Tibial nerve (tissue), 3 donors: ENCODE data around the gene MEIG1.

ENCODE experiments used
- CTCF ChIP-seq, 5 experiments: fragments of 200-600 bp in 3 of 5; fragments of 450-650 bp in 2 of 5; sonication (generic) in 3 of 5; IDR thresholded peaks; one replicate each; pipeline ENCODE4 v1.5.1; 2016 to 2019; ENCODE audit warnings: antibody characterized with exemption in 5 of 5, mild to moderate bottlenecking in 3 of 5, moderate library complexity in 2 of 5
- POLR2A ChIP-seq, 2 donors: fragments of 450-650 bp; IDR thresholded peaks; one replicate each; pipeline ENCODE4 v1.6.1; 2017; ENCODE audit warnings: antibody characterized with exemption in 2 of 2, mild to moderate bottlenecking in 2 of 2, moderate library complexity in 2 of 2

- TF ChIP-seq POLR2A (IDR thresholded peaks at IDR 0.05) = no peak
- TF ChIP-seq CTCF (IDR thresholded peaks at IDR 0.05) = no peak
Observed at GRCh38 chr10:14930610-14931009, 28.6 kb upstream of the MEIG1 start.
